Ureter (tissue), 1 donor: Measurements from ENCODE around the gene HAPLN3. TPM values are rescaled to one million over a fixed set of nuclear protein-coding genes. Genes with fewer than 3 reads are reported as not detected.

Source experiments
- total RNA-seq: library from RNA; stranded (reverse); gene quantifications from one replicate; pipeline ENCODE4 v1.2.4, GENCODE V29; 2023
- donor health status: DM: yes; HTN: yes; CAD: no.

Gene HAPLN3
- total RNA-seq, 1 donor from 2014 or later = 8.5 TPM

Other genes starting within 250 kb of the HAPLN3 start
- gene ACAN, start 92.1 kb downstream of the HAPLN3 start, total RNA-seq = 1.6 TPM
- 165 TPM for gene MFGE8, start 17.8 kb upstream of the HAPLN3 start, total RNA-seq
- 134 TPM for gene ABHD2, start 192.9 kb upstream of the HAPLN3 start, total RNA-seq